NCI-H1092 treated with DMSO at 0.1 percent for 48 hours (cell line): ENCODE measurements around the gene CPAMD8.

ENCODE experiments used
- DNase-seq: peaks from one replicate; lab custom pipeline; 2025; lab: John Stamatoyannopoulos, UW

CPAMD8 gene

GRCh38 chr19:17026706-17027534, at the start of gene CPAMD8:
TSS of gene CPAMD8 (minus strand) at chr19:17026810. CDS start at chr19:17026642, 168 bp downstream.
- no peak for DNase-seq

- DNase-seq = peak; percentile 31
Observed at GRCh38 chr19:17075864-17076542, 49.4 kb upstream of the CPAMD8 start.

- peak; percentile 97 for DNase-seq
Observed at GRCh38 chr19:17075035-17075863, 48.6 kb upstream of the CPAMD8 start, which contains the start of the genes HAUS8 and MYO9B. TSS of gene HAUS8 (minus strand) at chr19:17075452. CDS start at chr19:17075422, 30 bp downstream. TSS of gene MYO9B (plus strand) at chr19:17075777. CDS start at chr19:17101718, 25,941 bp downstream.

- peak; percentile 69 for DNase-seq
Observed at GRCh38 chr19:17074634-17075034, 48.0 kb upstream of the CPAMD8 start.

- peak; percentile 18 for DNase-seq
Observed at GRCh38 chr19:17073869-17074633, 47.4 kb upstream of the CPAMD8 start.

GRCh38 chr19:17070912-17071311, 44.3 kb upstream of the CPAMD8 start:
- no peak for DNase-seq

- DNase-seq = no peak
Observed at GRCh38 chr19:17070421-17070820, 43.8 kb upstream of the CPAMD8 start.

- DNase-seq = no peak
Observed at GRCh38 chr19:17069193-17069592, 42.6 kb upstream of the CPAMD8 start.

GRCh38 chr19:17063428-17063827, 36.8 kb upstream of the CPAMD8 start:
- DNase-seq = no peak

- no peak for DNase-seq
Observed at GRCh38 chr19:17061691-17062090, 35.1 kb upstream of the CPAMD8 start.

- DNase-seq = no peak
Observed at GRCh38 chr19:17061205-17061604, 34.6 kb upstream of the CPAMD8 start.

GRCh38 chr19:17060802-17061201, 34.2 kb upstream of the CPAMD8 start:
- no peak for DNase-seq

GRCh38 chr19:17058236-17058635, 31.6 kb upstream of the CPAMD8 start:
- no peak for DNase-seq

GRCh38 chr19:17055636-17056035, 29.0 kb upstream of the CPAMD8 start:
- DNase-seq = no peak

- DNase-seq = no peak
Observed at GRCh38 chr19:17054746-17055145, 28.1 kb upstream of the CPAMD8 start.

GRCh38 chr19:17052439-17052838, 25.8 kb upstream of the CPAMD8 start:
- DNase-seq = peak; percentile 1

- no peak for DNase-seq
Observed at GRCh38 chr19:17049711-17050280, 23.2 kb upstream of the CPAMD8 start.

GRCh38 chr19:17048885-17049453, 22.4 kb upstream of the CPAMD8 start:
- no peak for DNase-seq

GRCh38 chr19:17045907-17046502, 19.4 kb upstream of the CPAMD8 start:
- DNase-seq = no peak

GRCh38 chr19:17043744-17044143, 17.1 kb upstream of the CPAMD8 start:
- DNase-seq = no peak
